Endothelial cell of coronary artery (primary cell): ENCODE data around the gene RIBC1. TPM values are rescaled to one million over a fixed set of nuclear protein-coding genes. Genes with fewer than 3 reads are reported as not detected.

Experiments
- total RNA-seq: library from RNA; depleted of rRNA; stranded (reverse); fragments of >200 nt; gene quantifications from 2 replicates; pipeline ENCODE4 v1.2.3, GENCODE V29; 2014

RIBC1 gene
- total RNA-seq = 0.09 and 0.36 TPM in 2 replicates

DNA sequence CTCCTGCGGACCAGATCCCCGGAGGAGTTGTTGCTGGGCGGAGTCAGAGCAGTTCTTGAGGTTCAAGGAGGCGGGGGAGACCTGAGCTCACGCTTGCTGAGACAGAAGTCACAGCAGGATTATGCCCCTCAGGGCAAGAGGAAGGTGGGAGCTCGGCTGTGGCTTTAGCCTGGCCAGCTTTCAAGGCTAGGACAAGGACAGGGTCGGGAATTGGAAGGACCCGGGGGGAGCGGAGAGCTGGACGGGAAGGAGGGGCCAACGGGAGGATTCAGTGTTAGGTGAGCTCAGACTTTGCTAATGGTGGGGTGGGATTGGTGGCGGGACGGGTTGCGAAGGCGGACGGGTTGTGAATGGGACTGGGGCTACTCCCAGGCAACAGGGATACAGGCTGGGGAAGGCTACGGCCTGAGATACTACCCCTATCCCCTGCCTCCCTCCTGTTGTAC is at the start of gene RIBC1:
Gene RIBC1 (plus strand): TSS at position 13 of the 446 bp plus-strand sequence. CDS start 3,404 bp downstream, outside the sequence.

DNA sequence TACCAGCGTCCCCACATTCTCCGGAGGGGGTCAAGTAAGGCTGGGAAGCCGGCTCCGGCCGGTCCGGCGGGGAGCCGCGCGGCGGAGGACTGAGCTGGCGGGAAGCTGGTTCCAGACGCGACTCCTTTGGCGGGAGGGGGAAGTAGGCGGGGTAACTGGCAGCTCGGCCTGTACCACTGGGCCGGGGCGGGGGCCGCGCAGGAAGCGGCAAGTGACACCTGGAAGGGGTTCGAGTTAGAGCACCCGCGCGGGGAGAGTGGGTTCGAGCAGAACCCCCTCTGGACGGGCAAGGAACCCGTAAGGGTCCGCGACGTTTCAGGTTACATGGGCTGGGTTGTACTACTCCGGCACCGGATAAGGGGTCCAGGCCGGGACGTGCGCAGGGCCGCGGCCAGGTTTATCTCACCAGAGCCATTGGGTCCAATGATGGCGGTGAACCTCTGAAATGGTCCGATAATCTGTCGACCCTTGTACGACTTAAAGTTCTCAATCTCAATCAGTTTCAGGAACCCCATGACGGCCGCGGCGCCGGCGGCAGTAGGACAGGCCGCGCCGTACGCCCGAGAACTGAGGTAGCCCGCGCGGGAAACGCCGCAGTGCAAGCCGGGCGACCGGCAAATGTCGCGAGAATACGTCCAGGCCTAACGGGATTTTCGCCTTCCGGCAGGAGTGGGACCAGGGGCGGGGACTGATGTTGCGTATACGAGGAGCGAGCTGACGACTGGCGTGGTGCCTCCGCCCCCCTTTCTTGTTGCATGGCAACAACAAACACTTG is 400 bp upstream of the RIBC1 start, which contains the start of gene SMC1A:
Gene SMC1A (minus strand): TSS at position 569 of the 775 bp plus-strand sequence. CDS start 54 bp downstream, at position 515.

DNA sequence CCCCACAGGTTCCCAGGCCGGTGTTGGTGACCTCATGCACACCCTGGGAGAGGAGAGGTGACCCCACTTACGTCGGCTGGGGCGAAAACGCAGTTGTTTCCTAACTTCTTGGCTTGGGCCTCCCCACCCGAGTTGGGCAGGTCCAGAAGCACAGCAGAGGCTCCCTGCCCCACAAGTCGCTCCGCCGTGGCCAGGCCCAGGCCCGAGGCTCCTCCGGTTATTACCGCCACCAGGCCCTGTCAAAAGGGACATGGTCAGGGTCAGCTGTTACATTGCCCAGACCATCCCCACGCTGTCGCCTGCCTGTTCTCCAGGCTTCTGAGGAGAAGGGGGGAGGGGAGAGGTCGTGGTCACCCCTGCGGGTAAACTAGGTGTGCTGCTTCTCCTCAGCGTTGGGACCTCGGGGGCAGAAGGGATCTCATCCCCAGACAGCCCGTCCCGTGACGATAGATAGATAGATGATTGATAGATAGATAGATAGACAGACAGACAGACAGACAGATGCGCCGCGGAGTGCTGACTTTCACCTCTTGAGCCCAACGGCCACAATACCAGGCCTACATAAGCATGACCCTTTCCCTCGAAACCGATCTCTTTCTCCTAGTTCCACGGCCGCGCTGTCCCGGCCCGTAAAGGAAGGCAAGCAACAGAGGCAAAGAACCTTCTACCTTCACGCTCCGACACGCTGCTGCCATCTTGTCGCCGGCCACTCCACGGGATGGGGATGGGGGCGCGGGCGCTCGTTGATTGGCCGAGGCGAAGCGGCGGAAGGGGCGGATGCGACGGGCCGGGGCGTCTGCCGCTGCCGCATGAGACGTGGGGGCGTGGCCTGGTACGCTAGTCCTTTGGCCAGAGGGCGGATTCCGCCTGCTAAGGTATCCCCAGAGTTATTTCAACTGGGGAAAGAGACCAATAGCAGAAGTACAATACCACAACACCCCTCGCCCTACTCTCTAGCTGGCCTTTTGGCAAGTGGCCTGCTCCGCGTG is 11.3 kb downstream of the RIBC1 start, which contains the start of gene HSD17B10:
Gene HSD17B10 (minus strand): TSS at position 720 of the 989 bp plus-strand sequence. CDS start 25 bp downstream, at position 695.

Other genes starting within 250 kb of the RIBC1 start
- gene KDM5C, start 197.7 kb upstream of the RIBC1 start, total RNA-seq = 51.8 and 110 TPM in 2 replicates
- gene IQSEC2, start 141.3 kb upstream of the RIBC1 start, total RNA-seq = 3.1 and 3.8 TPM in 2 replicates
- 14.4 and 17.3 TPM in 2 replicates for gene SMC1A, start 219 bp upstream of the RIBC1 start, total RNA-seq
- gene HSD17B10, start 11.5 kb downstream of the RIBC1 start, total RNA-seq = 62.2 and 73.6 TPM in 2 replicates